Measurements from ENCODE around the gene HSF2BP. TPM values are rescaled to one million over a fixed set of nuclear protein-coding genes. Genes with fewer than 3 reads are reported as not detected.

The HSF2BP gene
- total and polyA plus RNA-seq, 5 donors from 2014 or later: 0.20 to 0.61 (median 0.38) TPM

GRCh38 chr21:43637530-43638158, 21.6 kb downstream of the HSF2BP start:
- Histone ChIP-seq H3K36me3 (ENCODE audit: control insufficient read depth, insufficient read depth, low read length) (no peaks in the 10 kb centered on the region), H3K4me3 (ENCODE audit: low read depth, low read length) (no peak overlapping the region), H3K27ac (ENCODE audit: insufficient read depth, low read length, poor library complexity, severe bottlenecking) (no peak overlapping the region), H3K27me3 (ENCODE audit: control insufficient read depth, insufficient read depth, low read length) (no peaks in the 10 kb centered on the region), H3K4me1 (ENCODE audit: control insufficient read depth, insufficient read depth, low read length, poor library complexity, severe bottlenecking) (no peaks in the 10 kb centered on the region), H3K9me3 (ENCODE audit: control insufficient read depth in 2 of 2, low read length in 2 of 2) (no peaks in the 10 kb centered on the region)
- ATAC-seq (ENCODE audit: low read depth in 2 of 2) (no peak), DNase-seq (no peak)
- no peak overlapping the region for H3K4me3 Mint-ChIP-seq
- no peaks in the 10 kb centered on the region for H3K27me3 Mint-ChIP-seq
- peaks cover 0 to 2% (median 0%) of the 10 kb centered on the region in 4 donors for H3K4me1 Mint-ChIP-seq
- no peak overlapping the region for H3K27ac Mint-ChIP-seq
- H3K9me3 Mint-ChIP-seq: no peaks in the 10 kb centered on the region
- no peaks in the 10 kb centered on the region for H3K36me3 Mint-ChIP-seq

- no peak overlapping the region for H3K4me3 Mint-ChIP-seq
- H3K36me3 Mint-ChIP-seq: peaks cover 6% of the 10 kb centered on the region
- no peaks in the 10 kb centered on the region for H3K9me3 Mint-ChIP-seq
- H3K4me1 Mint-ChIP-seq: peaks cover 0 to 2% (median 0%) of the 10 kb centered on the region in 4 donors
- no peaks in the 10 kb centered on the region for H3K27me3 Mint-ChIP-seq
- ATAC-seq (ENCODE audit: low read depth in 2 of 2) (no peak), DNase-seq (no peak)
- no peak overlapping the region for H3K4me3 ChIP-seq (ENCODE audit: low read depth, low read length)
- no peaks in the 10 kb centered on the region for H3K9me3 ChIP-seq (ENCODE audit: control insufficient read depth in 2 of 2, low read length in 2 of 2)
- H3K36me3 ChIP-seq (ENCODE audit: control insufficient read depth, insufficient read depth, low read length): no peaks in the 10 kb centered on the region
- H3K27me3 ChIP-seq (ENCODE audit: control insufficient read depth, insufficient read depth, low read length): no peaks in the 10 kb centered on the region
- H3K27ac Mint-ChIP-seq: no peak overlapping the region
- no peaks in the 10 kb centered on the region for H3K4me1 ChIP-seq (ENCODE audit: control insufficient read depth, insufficient read depth, low read length, poor library complexity, severe bottlenecking)
- no peak overlapping the region for H3K27ac ChIP-seq (ENCODE audit: insufficient read depth, low read length, poor library complexity, severe bottlenecking)
Measured at GRCh38 chr21:43635436-43635835, 23.9 kb downstream of the HSF2BP start.

- DNase-seq (no peak), ATAC-seq (ENCODE audit: low read depth in 2 of 2) (no peak)
- Mint-ChIP-seq H3K9me3 (no peaks in the 10 kb centered on the region), H3K4me1 (peaks cover 0 to 2% (median 0%) of the 10 kb centered on the region in 4 donors), H3K4me3 (no peak overlapping the region), H3K27me3 (no peaks in the 10 kb centered on the region), H3K27ac (no peak overlapping the region), H3K36me3 (peaks cover 6% of the 10 kb centered on the region)
- Histone ChIP-seq H3K27me3 (ENCODE audit: control insufficient read depth, insufficient read depth, low read length) (no peaks in the 10 kb centered on the region), H3K9me3 (ENCODE audit: control insufficient read depth in 2 of 2, low read length in 2 of 2) (no peaks in the 10 kb centered on the region), H3K27ac (ENCODE audit: insufficient read depth, low read length, poor library complexity, severe bottlenecking) (no peak overlapping the region), H3K36me3 (ENCODE audit: control insufficient read depth, insufficient read depth, low read length) (no peaks in the 10 kb centered on the region), H3K4me3 (ENCODE audit: low read depth, low read length) (no peak overlapping the region), H3K4me1 (ENCODE audit: control insufficient read depth, insufficient read depth, low read length, poor library complexity, severe bottlenecking) (no peaks in the 10 kb centered on the region)
Measured at GRCh38 chr21:43634618-43635017, 24.7 kb downstream of the HSF2BP start.

GRCh38 chr21:43632373-43632905, 26.8 kb downstream of the HSF2BP start:
- no peak overlapping the region for H3K4me3 ChIP-seq (ENCODE audit: low read depth, low read length)
- H3K27me3 ChIP-seq (ENCODE audit: control insufficient read depth, insufficient read depth, low read length): no peaks in the 10 kb centered on the region
- Mint-ChIP-seq H3K27me3 (no peaks in the 10 kb centered on the region), H3K36me3 (peaks cover 6% of the 10 kb centered on the region), H3K4me1 (no peaks in the 10 kb centered on the region), H3K4me3 (no peak overlapping the region), H3K9me3 (peaks cover 0 to 3% (median 0%) of the 10 kb centered on the region in 7 donors), H3K27ac (no peak overlapping the region)
- H3K36me3 ChIP-seq (ENCODE audit: control insufficient read depth, insufficient read depth, low read length): no peaks in the 10 kb centered on the region
- no peaks in the 10 kb centered on the region for H3K9me3 ChIP-seq (ENCODE audit: control insufficient read depth in 2 of 2, low read length in 2 of 2)
- DNase-seq (no peak), ATAC-seq (ENCODE audit: low read depth in 2 of 2) (no peak)
- no peak overlapping the region for H3K27ac ChIP-seq (ENCODE audit: insufficient read depth, low read length, poor library complexity, severe bottlenecking)
- no peaks in the 10 kb centered on the region for H3K4me1 ChIP-seq (ENCODE audit: control insufficient read depth, insufficient read depth, low read length, poor library complexity, severe bottlenecking)

- Histone ChIP-seq H3K4me1 (ENCODE audit: control insufficient read depth, insufficient read depth, low read length, poor library complexity, severe bottlenecking) (no peaks in the 10 kb centered on the region), H3K36me3 (ENCODE audit: control insufficient read depth, insufficient read depth, low read length) (no peaks in the 10 kb centered on the region), H3K27me3 (ENCODE audit: control insufficient read depth, insufficient read depth, low read length) (no peaks in the 10 kb centered on the region), H3K27ac (ENCODE audit: insufficient read depth, low read length, poor library complexity, severe bottlenecking) (no peak overlapping the region), H3K4me3 (ENCODE audit: low read depth, low read length) (no peak overlapping the region), H3K9me3 (ENCODE audit: control insufficient read depth in 2 of 2, low read length in 2 of 2) (no peaks in the 10 kb centered on the region)
- no peaks in the 10 kb centered on the region for H3K27me3 Mint-ChIP-seq
- no peaks in the 10 kb centered on the region for H3K4me1 Mint-ChIP-seq
- peaks cover 0 to 3% (median 0%) of the 10 kb centered on the region in 7 donors for H3K9me3 Mint-ChIP-seq
- ATAC-seq (ENCODE audit: low read depth in 2 of 2) (no peak), DNase-seq (no peak)
- H3K36me3 Mint-ChIP-seq: peaks cover 6% of the 10 kb centered on the region
- H3K27ac Mint-ChIP-seq: no peak overlapping the region
- H3K4me3 Mint-ChIP-seq: no peak overlapping the region
Measured at GRCh38 chr21:43631411-43632107, 27.7 kb downstream of the HSF2BP start.

- Mint-ChIP-seq H3K4me1 (no peaks in the 10 kb centered on the region), H3K27ac (no peak overlapping the region), H3K9me3 (peaks cover 0 to 3% (median 0%) of the 10 kb centered on the region in 7 donors), H3K27me3 (peaks cover 6% of the 10 kb centered on the region), H3K36me3 (peaks cover 6% of the 10 kb centered on the region), H3K4me3 (peak overlapping the region in 1 of 4 donors; percentile 78)
- no peak for ATAC-seq (ENCODE audit: low read depth in 2 of 2)
- no peaks in the 10 kb centered on the region for H3K9me3 ChIP-seq (ENCODE audit: control insufficient read depth in 2 of 2, low read length in 2 of 2)
- DNase-seq: no peak
- H3K4me3 ChIP-seq (ENCODE audit: low read depth, low read length): no peak overlapping the region
- H3K4me1 ChIP-seq (ENCODE audit: control insufficient read depth, insufficient read depth, low read length, poor library complexity, severe bottlenecking): no peaks in the 10 kb centered on the region
- H3K36me3 ChIP-seq (ENCODE audit: control insufficient read depth, insufficient read depth, low read length): no peaks in the 10 kb centered on the region
- H3K27ac ChIP-seq (ENCODE audit: insufficient read depth, low read length, poor library complexity, severe bottlenecking): no peak overlapping the region
- H3K27me3 ChIP-seq (ENCODE audit: control insufficient read depth, insufficient read depth, low read length): no peaks in the 10 kb centered on the region
Measured at GRCh38 chr21:43627527-43627926, 31.8 kb downstream of the HSF2BP start.

GRCh38 chr21:43626390-43626789, 32.9 kb downstream of the HSF2BP start:
- H3K4me3 Mint-ChIP-seq: no peak overlapping the region
- H3K36me3 ChIP-seq (ENCODE audit: control insufficient read depth, insufficient read depth, low read length): no peaks in the 10 kb centered on the region
- H3K27me3 ChIP-seq (ENCODE audit: control insufficient read depth, insufficient read depth, low read length): no peaks in the 10 kb centered on the region
- no peak for ATAC-seq (ENCODE audit: low read depth in 2 of 2)
- no peak overlapping the region for H3K27ac Mint-ChIP-seq
- no peaks in the 10 kb centered on the region for H3K9me3 ChIP-seq (ENCODE audit: control insufficient read depth in 2 of 2, low read length in 2 of 2)
- H3K27me3 Mint-ChIP-seq: peaks cover 6% of the 10 kb centered on the region
- DNase-seq: no peak
- no peaks in the 10 kb centered on the region for H3K4me1 Mint-ChIP-seq
- no peak overlapping the region for H3K27ac ChIP-seq (ENCODE audit: insufficient read depth, low read length, poor library complexity, severe bottlenecking)
- peaks cover 3% of the 10 kb centered on the region for H3K36me3 Mint-ChIP-seq
- peaks cover 0 to 3% (median 0%) of the 10 kb centered on the region in 7 donors for H3K9me3 Mint-ChIP-seq
- no peak overlapping the region for H3K4me3 ChIP-seq (ENCODE audit: low read depth, low read length)
- H3K4me1 ChIP-seq (ENCODE audit: control insufficient read depth, insufficient read depth, low read length, poor library complexity, severe bottlenecking): no peaks in the 10 kb centered on the region
